HepG2 (cell line): Measurements from ENCODE around the gene LRP1-AS. TPM values are rescaled to one million over a fixed set of nuclear protein-coding genes. Genes with fewer than 3 reads are reported as not detected.

ENCODE experiments used
- AKNA ChIP-seq: sonication (generic); formaldehyde crosslinking; IDR thresholded peaks from 2 replicates; pipeline ENCODE4 v1.4.0; 2020; ENCODE audit warnings: missing genetic modification reagents, borderline replicate concordance
- HHEX ChIP-seq: IDR thresholded peaks from 2 replicates; pipeline ENCODE4 v1.6.1; 2016; ENCODE audit warnings: control low read depth
- MTA3 ChIP-seq: sonication (generic); formaldehyde crosslinking; IDR thresholded peaks from 2 replicates; pipeline ENCODE4 v1.4.0; 2020; ENCODE audit warnings: missing genetic modification reagents
- NAIF1 ChIP-seq: sonication (generic); formaldehyde crosslinking; IDR thresholded peaks from 2 replicates; pipeline ENCODE4 v1.5.0; 2020; ENCODE audit warnings: mild to moderate bottlenecking, missing genetic modification reagents, borderline replicate concordance
- NR3C1 ChIP-seq: sonication (generic); formaldehyde crosslinking; IDR thresholded peaks from 2 replicates; pipeline ENCODE4 v1.4.0; 2020; ENCODE audit warnings: missing genetic modification reagents
- PCBP2 ChIP-seq: fragments of 200-400 bp; formaldehyde crosslinking; optimal IDR thresholded peaks from 2 replicates; pipeline ENCODE3; 2018; ENCODE audit warnings: low read length, low read depth; ENCODE audit not compliant: poor library complexity, severe bottlenecking
- PHF5A ChIP-seq: IDR thresholded peaks from one replicate; pipeline ENCODE4 v1.6.1; 2018; ENCODE audit warnings: low read depth, missing genetic modification reagents; ENCODE audit not compliant: unreplicated experiment
- SALL1 ChIP-seq: sonication (generic); formaldehyde crosslinking; IDR thresholded peaks from 2 replicates; pipeline ENCODE4 v1.8.0; 2022; ENCODE audit warnings: mild to moderate bottlenecking, missing genetic modification reagents
- SMAD9 ChIP-seq: sonication (generic); formaldehyde crosslinking; IDR thresholded peaks from 2 replicates; pipeline ENCODE4 v1.5.1; 2020; ENCODE audit warnings: mild to moderate bottlenecking, missing genetic modification reagents
- SP140L ChIP-seq: sonication (generic); formaldehyde crosslinking; IDR thresholded peaks from 2 replicates; pipeline ENCODE4 v1.4.0; 2020; ENCODE audit warnings: missing genetic modification reagents, borderline replicate concordance
- SYNCRIP ChIP-seq: fragments of 200-400 bp; formaldehyde crosslinking; IDR thresholded peaks from 2 replicates; pipeline ENCODE4 v1.6.1; 2018; ENCODE audit warnings: mild to moderate bottlenecking, low read depth, low read length; ENCODE audit not compliant: insufficient read depth
- TERF1 ChIP-seq: sonication (generic); formaldehyde crosslinking; IDR thresholded peaks from 2 replicates; pipeline ENCODE4 v1.8.0; 2022; ENCODE audit warnings: mild to moderate bottlenecking, missing genetic modification reagents, moderate library complexity
- ZBTB21 ChIP-seq: sonication (generic); formaldehyde crosslinking; IDR thresholded peaks from 2 replicates; pipeline ENCODE4 v1.4.0; 2020; ENCODE audit warnings: missing genetic modification reagents
- ZFP36L1 ChIP-seq: sonication (generic); formaldehyde crosslinking; IDR thresholded peaks from 2 replicates; pipeline ENCODE4 v1.8.0; 2022; ENCODE audit warnings: mild to moderate bottlenecking, missing genetic modification reagents, moderate library complexity
- ZKSCAN1 ChIP-seq: fragments of 150-350 bp; IDR thresholded peaks from 2 replicates; pipeline ENCODE4 v1.6.1; 2014; ENCODE audit warnings: low read length
- ZNF124 ChIP-seq: sonication (generic); formaldehyde crosslinking; IDR thresholded peaks from 2 replicates; pipeline ENCODE4 v1.4.0; 2020; ENCODE audit warnings: missing genetic modification reagents
- ZNF234 ChIP-seq: sonication (generic); formaldehyde crosslinking; conservative IDR thresholded peaks from 2 replicates; pipeline ENCODE4 v1.5.1; 2020; ENCODE audit warnings: mild to moderate bottlenecking, missing genetic modification reagents
- ZNF264 ChIP-seq: sonication (generic); formaldehyde crosslinking; IDR thresholded peaks from 2 replicates; pipeline ENCODE4 v1.4.0; 2020; ENCODE audit warnings: missing genetic modification reagents
- ZNF724P ChIP-seq: sonication (generic); formaldehyde crosslinking; IDR thresholded peaks from 2 replicates; pipeline ENCODE4 v1.8.0; 2022; ENCODE audit warnings: missing genetic modification reagents, borderline replicate concordance
- ZNF773 ChIP-seq: sonication (generic); formaldehyde crosslinking; IDR thresholded peaks from 2 replicates; pipeline ENCODE4 v1.4.0; 2020; ENCODE audit warnings: missing genetic modification reagents, borderline replicate concordance
- ZNF775 ChIP-seq: sonication (generic); formaldehyde crosslinking; IDR thresholded peaks from 2 replicates; pipeline ENCODE4 v1.4.0; 2020; ENCODE audit warnings: missing genetic modification reagents, mild to moderate bottlenecking, moderate library complexity, borderline replicate concordance
- ZSCAN25 ChIP-seq: sonication (generic); formaldehyde crosslinking; IDR thresholded peaks from 2 replicates; pipeline ENCODE4 v1.8.0; 2022; ENCODE audit warnings: mild to moderate bottlenecking, missing genetic modification reagents
- ZSCAN9 ChIP-seq: IDR thresholded peaks from 2 replicates; pipeline ENCODE4 v1.6.1; 2016; ENCODE audit warnings: borderline replicate concordance
- polyA plus RNA-seq, 8 experiments: library from polyadenylated mRNA; depleted of rRNA in 3 of 8; stranded (reverse) in 7 of 8; unstranded in 1 of 8; fragments of >200 nt; fragmentation: Illumina TruSeq in 4 of 8; extraction: Trizol in 4 of 8; gene quantifications; 2 replicates each; pipeline versions ENCODE4 v1.2.1 to v1.2.3, GENCODE V29; 2011 to 2016; ENCODE audit warnings: low read depth in 4 of 8, missing spikeins in 1 of 8, mixed read lengths in 1 of 8; ENCODE audit not compliant: insufficient read depth in 1 of 8
- total RNA-seq, 5 experiments: library from RNA; depleted of rRNA; stranded (reverse); fragments of >200 nt; fragmentation: Illumina TruSeq; extraction: Trizol; gene quantifications; 2 replicates each; pipeline ENCODE4 v1.2.3, GENCODE V29; 2016; ENCODE audit warnings: low read depth in 1 of 5
- TF ChIP-seq, protein P1 (sequence below): sonication (generic); formaldehyde crosslinking; IDR thresholded peaks from 2 replicates; pipeline ENCODE4 v1.8.1; 2023; ENCODE audit warnings: mild to moderate bottlenecking, missing genetic modification reagents, borderline replicate concordance

Gene LRP1-AS
- total and polyA plus RNA-seq, 2 of the 13 experiments (the other 11 are each of a cell fraction or from before 2014, with no cell fraction given): 0.20 TPM; not detected in 1

DNA sequence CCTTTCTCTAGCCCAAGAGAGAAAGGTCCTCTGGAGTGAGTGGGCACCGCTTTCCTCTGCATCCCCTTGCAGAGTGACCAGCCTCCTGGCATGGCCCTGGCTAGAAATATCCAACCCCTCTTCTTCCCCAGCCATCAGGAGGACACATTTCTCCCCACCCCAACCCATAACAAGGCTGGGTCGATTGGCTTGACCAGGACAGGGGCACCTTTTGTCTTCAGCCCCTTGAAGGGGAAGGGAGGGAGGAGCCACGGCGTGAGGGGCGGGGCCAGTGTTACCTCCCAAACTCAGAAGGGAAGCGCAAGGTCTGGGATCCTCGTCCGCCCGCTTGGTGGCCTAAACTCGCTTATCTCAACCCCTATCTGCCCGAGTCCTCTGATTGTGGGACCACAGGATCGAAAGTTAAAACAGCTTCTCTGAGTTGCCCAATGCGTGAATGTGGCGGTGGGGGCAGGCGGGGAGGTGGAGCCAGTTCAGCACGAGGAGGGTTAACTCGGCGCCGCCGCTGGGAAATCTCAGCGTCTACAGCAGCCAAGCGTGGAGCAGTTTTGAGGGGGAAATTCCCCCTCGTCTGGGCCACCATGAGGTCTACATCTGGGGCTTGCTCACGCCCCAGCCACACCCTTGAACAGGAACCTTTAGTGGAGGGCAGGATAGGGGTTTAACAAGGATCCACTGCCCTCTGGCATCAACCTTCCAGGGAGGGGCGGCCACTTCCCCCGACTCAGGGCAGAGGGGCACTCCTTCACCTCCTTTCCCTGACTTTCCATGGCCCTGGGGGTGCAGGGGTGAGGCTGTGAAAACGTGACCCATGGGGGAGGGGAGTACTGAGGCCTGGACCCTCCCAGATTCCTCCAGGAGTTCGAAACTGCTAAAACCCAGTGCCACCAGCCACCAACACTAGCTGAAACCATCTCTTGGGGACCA lies 37.1 kb downstream of the LRP1-AS start (continued):
- TF ChIP-seq, protein P1, sequence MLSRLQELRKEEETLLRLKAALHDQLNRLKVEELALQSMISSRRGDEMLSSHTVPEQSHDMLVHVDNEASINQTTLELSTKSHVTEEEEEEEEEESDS (CRISPR knock-in tag): no peak
- TF ChIP-seq NR3C1 (no peak), MTA3 (CRISPR knock-in tag) (no peak), SALL1 (CRISPR knock-in tag) (peak; percentile 45), ZBTB21 (no peak), ZSCAN9 (CRISPR knock-in tag) (no peak), ZKSCAN1 (no peak), ZNF724P (CRISPR knock-in tag) (no peak), ZSCAN25 (CRISPR knock-in tag) (peak; percentile 94), HHEX (CRISPR knock-in tag) (no peak), NAIF1 (CRISPR knock-in tag) (no peak), SMAD9 (CRISPR knock-in tag) (no peak), ZNF775 (CRISPR knock-in tag) (no peak), SP140L (CRISPR knock-in tag) (no peak), PCBP2 (no peak), ZNF264 (CRISPR knock-in tag) (no peak), TERF1 (no peak), ZNF234 (CRISPR knock-in tag) (no peak), ZFP36L1 (CRISPR knock-in tag) (no peak), ZNF773 (CRISPR knock-in tag) (no peak), PHF5A (CRISPR knock-in tag) (no peak), ZNF124 (no peak), SYNCRIP (no peak), AKNA (CRISPR knock-in tag) (no peak)
